Neural cell (in vitro differentiated cells): ENCODE results near the gene UBL4A. TPM values are rescaled to one million over a fixed set of nuclear protein-coding genes. Genes with fewer than 3 reads are reported as not detected.

Source experiments
- H2AFZ ChIP-seq: fragments of 200-600, 300-800 bp; sonication (generic), shearing (Covaris generic); 2 replicates; pipeline ENCODE4 v1.6.0; 2014; ENCODE audit warnings: low read depth, mild to moderate bottlenecking, antibody characterized with exemption, low read length, moderate library complexity
- H3F3A ChIP-seq: fragments of 200-600 bp; shearing (Covaris generic); 2 replicates; pipeline ENCODE4 v1.6.1; 2016; ENCODE audit warnings: mild to moderate bottlenecking, moderate library complexity, mixed read lengths, antibody characterized with exemption, low read length; ENCODE audit not compliant: insufficient read depth, poor library complexity, severe bottlenecking
- H3K27ac ChIP-seq: fragments of 200-600, 300-800 bp; sonication (generic), shearing (Covaris generic); 2 replicates; pipeline ENCODE4 v1.5.1; 2014; ENCODE audit warnings: mild to moderate bottlenecking, low read length, moderate library complexity
- H3K27me3 ChIP-seq: fragments of 300-800, 200-600 bp; sonication (generic), shearing (Covaris generic); 2 replicates; pipeline ENCODE4 v1.6.0; 2014; ENCODE audit warnings: mild to moderate bottlenecking, low read depth, low read length, moderate library complexity; ENCODE audit not compliant: insufficient read depth
- H3K36me3 ChIP-seq: fragments of 300-800, 200-600 bp; sonication (generic), shearing (Covaris generic); 2 replicates; pipeline ENCODE4 v1.5.1; 2014; ENCODE audit warnings: mild to moderate bottlenecking, antibody characterized with exemption, low read length, moderate library complexity; ENCODE audit not compliant: insufficient read depth
- H3K4me2 ChIP-seq: fragments of 300-800, 200-600 bp; sonication (generic), shearing (Covaris generic); 2 replicates; pipeline ENCODE4 v1.6.0; 2014; ENCODE audit warnings: mild to moderate bottlenecking, low read length
- H3K4me3 ChIP-seq: fragments of 300-800, 200-600 bp; sonication (generic), shearing (Covaris generic); 2 replicates; pipeline ENCODE4 v1.5.1; 2014; ENCODE audit warnings: mild to moderate bottlenecking, low read length, moderate library complexity
- H3K79me2 ChIP-seq: fragments of 200-600 bp; shearing (Covaris generic); replicated peaks from 2 replicates; pipeline ENCODE4 v1.6.0; 2014; ENCODE audit warnings: mild to moderate bottlenecking, low read length, moderate library complexity; ENCODE audit not compliant: insufficient read depth
- H3K9ac ChIP-seq: fragments of 300-800, 200-600 bp; sonication (generic), shearing (Covaris generic); 2 replicates; pipeline ENCODE4 v1.6.1; 2016; ENCODE audit warnings: mild to moderate bottlenecking, low read length, mixed read lengths
- H3K9me2 ChIP-seq: fragments of 200-600 bp; shearing (Covaris generic); 2 replicates; pipeline ENCODE4 v1.6.1; 2016; ENCODE audit warnings: mild to moderate bottlenecking, low read length, mixed read lengths; ENCODE audit not compliant: insufficient read depth
- H3K9me3 ChIP-seq: fragments of 200-600, 300-800 bp; sonication (generic), shearing (Covaris generic); 2 replicates; pipeline ENCODE4 v1.6.1; 2016; ENCODE audit warnings: mild to moderate bottlenecking, mixed run types, low read length, moderate library complexity, mixed read lengths
- H4K20me1 ChIP-seq: fragments of 200-600 bp; shearing (Covaris generic); 2 replicates; pipeline ENCODE4 v1.6.1; 2016; ENCODE audit warnings: mild to moderate bottlenecking, mixed run types; ENCODE audit not compliant: insufficient read depth
- EP300 ChIP-seq: fragments of 450-650 bp; conservative IDR thresholded peaks from 2 replicates; pipeline ENCODE4 v1.6.1; 2014; ENCODE audit warnings: antibody characterized with exemption, mild to moderate bottlenecking, moderate library complexity; ENCODE audit not compliant: poor library complexity, severe bottlenecking
- EZH2 ChIP-seq: fragments of 200-600, 300-800 bp; shearing (Covaris generic), sonication (generic); IDR thresholded peaks from 2 replicates; pipeline ENCODE4 v1.6.1; 2014; ENCODE audit warnings: antibody characterized with exemption, low read length, borderline replicate concordance, mild to moderate bottlenecking; ENCODE audit not compliant: insufficient read depth, poor library complexity, severe bottlenecking
- MXI1 ChIP-seq: fragments of 450-650 bp; conservative IDR thresholded peaks from 2 replicates; pipeline ENCODE4 v1.6.1; 2014; ENCODE audit warnings: antibody characterized with exemption, mild to moderate bottlenecking; ENCODE audit not compliant: poor library complexity, severe bottlenecking
- POLR2AphosphoS5 ChIP-seq: IDR thresholded peaks from 2 replicates; pipeline ENCODE4 v1.6.1; 2012
- RAD21 ChIP-seq: fragments of 450-650 bp; conservative IDR thresholded peaks from 2 replicates; pipeline ENCODE4 v1.6.1; 2014; ENCODE audit warnings: antibody characterized with exemption, mild to moderate bottlenecking, moderate library complexity
- SMC3 ChIP-seq: fragments of 450-650 bp; conservative IDR thresholded peaks from 2 replicates; pipeline ENCODE4 v1.6.1; 2014; ENCODE audit warnings: antibody characterized with exemption, mild to moderate bottlenecking, moderate library complexity; ENCODE audit not compliant: poor library complexity
- TAF1 ChIP-seq: IDR thresholded peaks from 2 replicates; pipeline ENCODE4 v1.6.1; 2012; ENCODE audit warnings: low read depth
- polyA plus RNA-seq: library from polyadenylated mRNA; depleted of rRNA; stranded (reverse); fragments of >200 nt; gene quantifications from 2 replicates; pipeline ENCODE4 v1.2.3, GENCODE V29; 2014
- TF ChIP-seq, protein P1 (sequence below): IDR thresholded peaks from 2 replicates; pipeline ENCODE4 v1.6.1; 2012; ENCODE audit warnings: borderline replicate concordance
- TF ChIP-seq, protein P2 (sequence below): fragments of 450-650 bp; IDR thresholded peaks from 2 replicates; pipeline ENCODE4 v1.5.1; 2014; ENCODE audit warnings: antibody characterized with exemption, mild to moderate bottlenecking, moderate library complexity; ENCODE audit not compliant: poor library complexity, severe bottlenecking

The UBL4A gene
- polyA plus RNA-seq, 1 donor from 2014 or later: 28.5 TPM

DNA sequence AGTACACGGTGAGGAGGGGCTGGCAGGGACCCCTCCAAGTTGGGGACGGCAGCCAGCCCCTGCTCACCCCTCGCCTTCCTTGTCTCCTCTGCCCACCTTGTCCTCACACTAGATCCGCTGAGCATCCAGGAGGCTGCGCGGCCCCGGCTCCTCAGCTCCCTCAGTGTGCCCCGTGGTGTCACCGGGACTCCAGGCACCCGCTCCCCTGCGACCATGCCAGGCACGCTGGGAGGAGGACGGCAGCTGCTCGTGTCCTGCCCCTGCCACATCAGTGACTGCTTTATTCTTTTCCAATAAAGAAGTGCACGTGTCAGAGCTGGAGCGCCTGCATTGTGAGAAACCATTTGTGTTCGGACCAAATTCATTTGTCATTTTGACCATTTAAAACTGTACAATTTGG, 36.1 kb downstream of the UBL4A start:
- H3K9me2 ChIP-seq: no peaks in the 10 kb centered on the region
- TF ChIP-seq POLR2AphosphoS5: no peak
- TF ChIP-seq EZH2: no peak
- TF ChIP-seq EP300: no peak
- no peak overlapping the region for H2AFZ ChIP-seq
- no peaks in the 10 kb centered on the region for H3K27me3 ChIP-seq
- H4K20me1 ChIP-seq: no peaks in the 10 kb centered on the region
- no peak overlapping the region for H3K27ac ChIP-seq
- peaks cover under 1% of the 10 kb centered on the region for H3K79me2 ChIP-seq
- H3F3A ChIP-seq: no peaks in the 10 kb centered on the region
- H3K4me3 ChIP-seq: no peak overlapping the region
- no peaks in the 10 kb centered on the region for H3K36me3 ChIP-seq
- no peaks in the 10 kb centered on the region for H3K9me3 ChIP-seq
- H3K4me2 ChIP-seq: no peak overlapping the region
- no peak overlapping the region for H3K9ac ChIP-seq

DNA sequence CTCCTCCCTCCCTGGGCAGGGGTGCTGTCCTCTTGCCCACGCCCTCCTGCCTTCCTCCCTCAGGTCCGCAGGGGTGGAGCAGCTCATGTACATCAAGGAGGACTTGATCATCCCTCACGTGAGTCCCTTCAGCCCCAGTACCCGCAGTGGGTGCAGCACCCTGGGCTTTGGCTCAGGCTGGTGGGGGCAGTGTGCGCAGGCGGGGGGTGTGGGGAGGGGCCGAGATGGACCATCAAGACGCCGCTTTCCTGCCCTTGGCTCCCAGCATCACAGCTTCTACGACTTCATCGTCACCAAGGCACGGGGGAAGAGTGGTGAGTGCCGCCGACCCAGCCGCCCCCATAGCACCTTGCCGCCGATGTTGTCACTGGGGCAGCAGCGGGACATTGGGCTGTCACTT, 36.8 kb downstream of the UBL4A start:
- no peaks in the 10 kb centered on the region for H3K9me3 ChIP-seq
- H3K79me2 ChIP-seq: peaks cover 4% of the 10 kb centered on the region
- H3K36me3 ChIP-seq: no peaks in the 10 kb centered on the region
- H3K4me3 ChIP-seq: no peak overlapping the region
- H3K9me2 ChIP-seq: no peaks in the 10 kb centered on the region
- H3K9ac ChIP-seq: no peak overlapping the region
- no peaks in the 10 kb centered on the region for H3F3A ChIP-seq
- no peak overlapping the region for H3K27ac ChIP-seq
- no peaks in the 10 kb centered on the region for H4K20me1 ChIP-seq
- no peaks in the 10 kb centered on the region for H3K27me3 ChIP-seq
- TF ChIP-seq SMC3 (no peak), MXI1 (no peak)
- no peak overlapping the region for H2AFZ ChIP-seq
- no peak overlapping the region for H3K4me2 ChIP-seq

DNA sequence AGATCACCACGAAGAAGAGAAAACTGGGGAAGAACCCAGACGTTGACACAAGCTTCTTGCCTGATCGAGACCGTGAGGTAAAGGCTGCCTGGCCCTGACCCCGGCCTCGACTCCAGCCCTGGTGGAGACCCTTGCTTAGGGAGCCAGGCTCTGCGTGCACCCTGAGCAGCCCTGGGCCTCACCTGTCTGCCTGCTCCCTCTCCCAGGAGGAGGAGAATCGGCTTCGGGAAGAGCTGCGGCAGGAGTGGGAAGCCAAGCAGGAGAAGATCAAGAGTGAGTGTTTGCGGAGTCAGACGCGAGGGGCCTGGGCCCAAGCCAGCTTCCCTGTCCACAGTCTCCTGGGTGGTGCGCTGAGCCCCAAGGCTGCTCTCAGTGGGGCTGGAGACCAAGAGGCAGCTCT, 37.9 kb downstream of the UBL4A start:
- no peaks in the 10 kb centered on the region for H3K9me3 ChIP-seq
- no peak overlapping the region for H3K9ac ChIP-seq
- H3K27ac ChIP-seq: no peak overlapping the region
- TF ChIP-seq, protein P1, sequence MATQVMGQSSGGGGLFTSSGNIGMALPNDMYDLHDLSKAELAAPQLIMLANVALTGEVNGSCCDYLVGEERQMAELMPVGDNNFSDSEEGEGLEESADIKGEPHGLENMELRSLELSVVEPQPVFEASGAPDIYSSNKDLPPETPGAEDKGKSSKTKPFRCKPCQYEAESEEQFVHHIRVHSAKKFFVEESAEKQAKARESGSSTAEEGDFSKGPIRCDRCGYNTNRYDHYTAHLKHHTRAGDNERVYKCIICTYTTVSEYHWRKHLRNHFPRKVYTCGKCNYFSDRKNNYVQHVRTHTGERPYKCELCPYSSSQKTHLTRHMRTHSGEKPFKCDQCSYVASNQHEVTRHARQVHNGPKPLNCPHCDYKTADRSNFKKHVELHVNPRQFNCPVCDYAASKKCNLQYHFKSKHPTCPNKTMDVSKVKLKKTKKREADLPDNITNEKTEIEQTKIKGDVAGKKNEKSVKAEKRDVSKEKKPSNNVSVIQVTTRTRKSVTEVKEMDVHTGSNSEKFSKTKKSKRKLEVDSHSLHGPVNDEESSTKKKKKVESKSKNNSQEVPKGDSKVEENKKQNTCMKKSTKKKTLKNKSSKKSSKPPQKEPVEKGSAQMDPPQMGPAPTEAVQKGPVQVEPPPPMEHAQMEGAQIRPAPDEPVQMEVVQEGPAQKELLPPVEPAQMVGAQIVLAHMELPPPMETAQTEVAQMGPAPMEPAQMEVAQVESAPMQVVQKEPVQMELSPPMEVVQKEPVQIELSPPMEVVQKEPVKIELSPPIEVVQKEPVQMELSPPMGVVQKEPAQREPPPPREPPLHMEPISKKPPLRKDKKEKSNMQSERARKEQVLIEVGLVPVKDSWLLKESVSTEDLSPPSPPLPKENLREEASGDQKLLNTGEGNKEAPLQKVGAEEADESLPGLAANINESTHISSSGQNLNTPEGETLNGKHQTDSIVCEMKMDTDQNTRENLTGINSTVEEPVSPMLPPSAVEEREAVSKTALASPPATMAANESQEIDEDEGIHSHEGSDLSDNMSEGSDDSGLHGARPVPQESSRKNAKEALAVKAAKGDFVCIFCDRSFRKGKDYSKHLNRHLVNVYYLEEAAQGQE: no peak
- no peak for TF ChIP-seq MXI1
- TF ChIP-seq TAF1: no peak
- TF ChIP-seq RAD21: no peak
- TF ChIP-seq, protein P2, sequence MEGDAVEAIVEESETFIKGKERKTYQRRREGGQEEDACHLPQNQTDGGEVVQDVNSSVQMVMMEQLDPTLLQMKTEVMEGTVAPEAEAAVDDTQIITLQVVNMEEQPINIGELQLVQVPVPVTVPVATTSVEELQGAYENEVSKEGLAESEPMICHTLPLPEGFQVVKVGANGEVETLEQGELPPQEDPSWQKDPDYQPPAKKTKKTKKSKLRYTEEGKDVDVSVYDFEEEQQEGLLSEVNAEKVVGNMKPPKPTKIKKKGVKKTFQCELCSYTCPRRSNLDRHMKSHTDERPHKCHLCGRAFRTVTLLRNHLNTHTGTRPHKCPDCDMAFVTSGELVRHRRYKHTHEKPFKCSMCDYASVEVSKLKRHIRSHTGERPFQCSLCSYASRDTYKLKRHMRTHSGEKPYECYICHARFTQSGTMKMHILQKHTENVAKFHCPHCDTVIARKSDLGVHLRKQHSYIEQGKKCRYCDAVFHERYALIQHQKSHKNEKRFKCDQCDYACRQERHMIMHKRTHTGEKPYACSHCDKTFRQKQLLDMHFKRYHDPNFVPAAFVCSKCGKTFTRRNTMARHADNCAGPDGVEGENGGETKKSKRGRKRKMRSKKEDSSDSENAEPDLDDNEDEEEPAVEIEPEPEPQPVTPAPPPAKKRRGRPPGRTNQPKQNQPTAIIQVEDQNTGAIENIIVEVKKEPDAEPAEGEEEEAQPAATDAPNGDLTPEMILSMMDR: no peak
- no peak for TF ChIP-seq POLR2AphosphoS5
- no peak for TF ChIP-seq EP300
- no peak for TF ChIP-seq SMC3
- TF ChIP-seq EZH2: no peak
- H3K4me2 ChIP-seq: no peak overlapping the region
- peaks cover 4% of the 10 kb centered on the region for H3K79me2 ChIP-seq
- no peaks in the 10 kb centered on the region for H3F3A ChIP-seq
- no peaks in the 10 kb centered on the region for H4K20me1 ChIP-seq
- H3K36me3 ChIP-seq: no peaks in the 10 kb centered on the region
- H2AFZ ChIP-seq: no peak overlapping the region
- no peaks in the 10 kb centered on the region for H3K27me3 ChIP-seq
- H3K9me2 ChIP-seq: no peaks in the 10 kb centered on the region
- no peak overlapping the region for H3K4me3 ChIP-seq
